OCI-M1 (cell line): ENCODE data around the gene BYSL.
"Not testable (repeated sequence)": the region's sequence is repeated elsewhere in the genome, so short reads cannot be mapped to it uniquely, and the experiment has no call there.

Experiments used
- DNase-seq: peaks from one replicate; lab custom pipeline; 2025; lab: John Stamatoyannopoulos, UW

BYSL gene

DNA sequence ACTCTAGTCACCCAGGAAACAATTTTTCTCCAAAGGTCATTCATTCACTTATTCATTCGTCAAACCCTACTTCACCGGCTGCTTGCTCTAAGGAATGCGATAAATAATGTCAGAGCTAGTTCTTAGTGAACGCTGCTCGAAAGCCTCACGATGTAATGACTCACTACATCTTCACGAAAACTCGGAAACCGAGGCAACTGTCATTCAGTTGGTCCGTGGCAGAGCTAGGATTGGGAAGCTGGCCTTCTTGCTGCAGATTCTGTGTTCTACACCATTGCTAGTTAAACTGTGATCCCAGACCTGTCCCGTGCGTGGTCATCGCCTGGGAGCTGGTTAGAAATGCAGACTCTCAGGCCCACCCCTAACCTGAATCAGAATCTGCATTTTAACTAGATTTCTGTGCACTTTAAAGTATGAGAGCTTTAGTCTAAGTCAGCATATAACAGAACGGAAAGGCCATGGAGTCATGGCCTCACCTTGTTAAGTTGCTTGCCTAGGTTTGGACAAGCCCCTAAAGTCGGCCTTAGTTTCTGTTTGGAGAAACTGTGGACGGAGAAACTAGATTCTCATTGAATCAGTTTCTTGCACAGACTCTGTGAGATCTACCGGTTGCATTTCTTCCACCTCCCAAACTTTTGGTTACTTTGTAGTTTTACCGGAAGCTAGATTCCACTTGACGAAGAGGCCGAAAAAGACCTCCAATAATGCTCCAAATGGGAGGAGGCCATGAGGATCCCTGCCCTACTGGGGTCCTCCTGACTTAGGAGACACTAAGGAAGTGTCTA, 21.0 kb downstream of the BYSL start:
- no peak for DNase-seq

GRCh38 chr6:41942882-41943281, 21.6 kb downstream of the BYSL start:
- DNase-seq: not testable (repeated sequence)

GRCh38 chr6:41943456-41943855, 22.2 kb downstream of the BYSL start:
- DNase-seq: no peak

- DNase-seq: no peak
Measured at GRCh38 chr6:41947581-41948220, 26.4 kb downstream of the BYSL start.

GRCh38 chr6:41954668-41955067, 33.4 kb downstream of the BYSL start:
- DNase-seq: no peak

DNA sequence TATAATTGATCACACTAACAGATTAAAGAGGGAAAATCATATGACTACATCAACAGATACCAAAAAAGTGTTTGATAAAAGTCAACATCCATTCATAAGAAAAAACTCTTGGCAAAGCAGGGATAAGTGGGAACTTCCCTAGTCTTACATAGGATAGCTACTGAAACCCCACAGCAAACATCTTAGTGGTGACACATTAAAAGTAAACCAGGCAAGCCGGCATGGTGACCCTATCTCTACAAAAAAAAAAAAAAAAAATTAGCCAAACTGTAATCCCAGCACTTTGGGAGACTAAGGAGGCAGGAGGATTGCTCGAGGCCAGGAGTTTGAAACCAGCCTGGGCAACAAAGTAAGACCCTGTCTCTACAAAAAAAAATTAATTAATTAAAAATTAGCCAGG, 34.1 kb downstream of the BYSL start:
- DNase-seq: no peak

GRCh38 chr6:41957117-41957516, 35.8 kb downstream of the BYSL start:
- DNase-seq: peak; percentile 61

DNA sequence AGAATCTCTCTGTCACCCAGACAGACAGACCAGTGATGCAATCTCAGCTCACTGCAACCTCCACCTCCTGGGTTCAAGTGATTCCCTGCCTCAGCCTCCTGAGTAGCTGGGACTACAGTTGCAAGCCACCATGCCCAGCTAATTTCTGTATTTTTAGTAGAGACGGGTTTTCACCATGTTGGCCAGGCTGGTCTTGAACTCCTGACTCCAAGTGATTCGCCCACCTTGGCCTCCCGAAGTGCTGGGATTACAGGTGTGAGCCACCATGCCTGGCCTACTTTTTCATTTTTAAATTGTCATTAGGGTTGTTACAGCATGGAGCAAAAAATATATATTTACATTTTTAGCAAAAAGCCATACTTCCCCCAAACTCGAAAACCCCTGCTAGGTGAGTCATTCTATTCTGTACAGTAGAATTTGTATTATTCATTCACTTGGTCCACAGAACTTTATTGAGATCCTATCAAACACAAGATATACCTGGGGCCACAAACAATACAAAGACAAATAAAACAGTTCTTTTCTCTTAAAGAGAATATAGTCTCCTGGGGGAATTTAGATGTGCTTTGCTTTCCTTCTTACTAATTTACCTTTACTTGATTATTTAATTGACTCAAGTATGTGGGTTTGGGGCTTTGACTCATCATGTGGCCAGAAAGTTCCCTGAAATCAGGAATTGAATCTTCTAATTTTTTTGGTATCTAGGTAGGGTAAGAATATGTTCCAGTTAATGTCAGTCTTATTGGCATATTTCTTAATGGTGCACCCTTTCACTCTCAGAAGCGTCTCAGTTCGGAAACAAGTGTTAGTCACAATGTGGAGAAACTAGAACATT, 36.9 kb downstream of the BYSL start:
- no peak for DNase-seq

DNA sequence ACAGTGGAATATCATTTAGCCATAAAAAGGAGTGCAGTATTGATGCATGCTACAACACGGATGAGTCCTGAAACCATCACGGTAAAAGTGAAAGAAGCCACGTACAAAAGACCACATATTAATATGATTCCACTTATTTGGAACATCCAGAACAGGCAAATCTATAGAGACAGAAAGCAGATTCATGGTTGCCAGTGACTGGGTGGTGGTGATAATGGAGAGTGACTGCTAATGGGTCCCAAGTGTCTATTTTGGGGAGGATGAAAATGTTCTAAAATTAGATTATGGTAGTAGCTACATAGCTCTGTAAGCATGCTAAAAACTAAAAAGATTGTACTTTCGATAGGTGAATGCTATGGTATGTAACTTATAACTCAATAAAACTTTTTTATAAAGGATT, 38.7 kb downstream of the BYSL start:
- no peak for DNase-seq

DNA sequence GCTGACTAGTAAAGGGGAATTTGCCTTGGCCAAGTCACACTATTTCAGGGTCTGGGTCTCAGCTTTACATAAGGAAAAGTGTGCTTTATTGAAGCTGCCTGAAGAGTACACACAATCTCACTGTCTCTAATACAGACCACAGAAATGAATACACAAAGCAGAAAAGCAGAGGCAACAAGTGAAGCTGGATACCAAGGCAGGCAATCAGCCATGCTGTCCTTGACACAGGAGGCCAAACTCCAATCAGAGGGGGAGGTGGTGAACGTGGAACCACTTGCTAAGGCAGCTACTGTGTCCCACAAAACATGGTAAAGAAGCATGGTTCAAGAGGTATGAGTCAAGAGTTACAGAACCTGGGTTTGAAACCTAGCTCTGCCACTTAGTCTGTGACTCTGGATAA, 42.1 kb downstream of the BYSL start:
- no peak for DNase-seq

- DNase-seq: peak; percentile 26
Measured at GRCh38 chr6:41964201-41964887, 43.0 kb downstream of the BYSL start.

GRCh38 chr6:41965429-41966213, 44.3 kb downstream of the BYSL start:
- no peak for DNase-seq

DNA sequence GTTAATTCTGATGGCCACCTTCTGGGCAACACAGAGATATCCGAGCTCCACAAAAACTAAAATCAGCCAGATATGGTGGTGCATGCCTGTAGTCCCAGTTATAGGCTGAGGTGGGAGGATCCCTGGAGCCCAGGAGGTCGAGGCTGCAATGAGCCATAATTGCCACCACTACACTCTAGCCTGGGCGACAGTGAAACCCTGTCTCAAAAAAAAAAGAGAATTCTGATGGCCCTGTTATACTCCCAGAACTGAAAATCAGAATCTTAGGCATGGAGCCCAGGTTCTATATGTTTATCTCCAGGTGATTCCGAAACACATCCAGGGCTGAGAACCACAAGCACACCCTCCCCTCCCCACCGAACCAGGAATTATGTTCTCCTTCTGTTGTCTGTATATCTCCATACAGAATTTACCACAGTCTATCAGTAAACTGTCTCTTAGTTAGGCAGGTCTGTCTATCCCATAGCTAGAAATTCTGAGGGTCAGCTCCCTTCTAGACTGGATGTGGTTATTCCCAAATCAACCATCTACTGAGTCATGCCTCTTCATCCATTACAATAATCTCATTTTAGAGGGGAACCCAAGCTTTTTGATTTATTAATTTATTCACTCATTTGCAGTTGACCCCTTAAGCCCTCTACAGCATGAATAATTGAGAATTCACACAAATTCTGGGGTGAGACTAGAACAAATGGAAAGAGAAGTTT, 45.1 kb downstream of the BYSL start:
- no peak for DNase-seq

- peak; percentile 47 for DNase-seq
Measured at GRCh38 chr6:41966961-41967311, 45.6 kb downstream of the BYSL start.

DNA sequence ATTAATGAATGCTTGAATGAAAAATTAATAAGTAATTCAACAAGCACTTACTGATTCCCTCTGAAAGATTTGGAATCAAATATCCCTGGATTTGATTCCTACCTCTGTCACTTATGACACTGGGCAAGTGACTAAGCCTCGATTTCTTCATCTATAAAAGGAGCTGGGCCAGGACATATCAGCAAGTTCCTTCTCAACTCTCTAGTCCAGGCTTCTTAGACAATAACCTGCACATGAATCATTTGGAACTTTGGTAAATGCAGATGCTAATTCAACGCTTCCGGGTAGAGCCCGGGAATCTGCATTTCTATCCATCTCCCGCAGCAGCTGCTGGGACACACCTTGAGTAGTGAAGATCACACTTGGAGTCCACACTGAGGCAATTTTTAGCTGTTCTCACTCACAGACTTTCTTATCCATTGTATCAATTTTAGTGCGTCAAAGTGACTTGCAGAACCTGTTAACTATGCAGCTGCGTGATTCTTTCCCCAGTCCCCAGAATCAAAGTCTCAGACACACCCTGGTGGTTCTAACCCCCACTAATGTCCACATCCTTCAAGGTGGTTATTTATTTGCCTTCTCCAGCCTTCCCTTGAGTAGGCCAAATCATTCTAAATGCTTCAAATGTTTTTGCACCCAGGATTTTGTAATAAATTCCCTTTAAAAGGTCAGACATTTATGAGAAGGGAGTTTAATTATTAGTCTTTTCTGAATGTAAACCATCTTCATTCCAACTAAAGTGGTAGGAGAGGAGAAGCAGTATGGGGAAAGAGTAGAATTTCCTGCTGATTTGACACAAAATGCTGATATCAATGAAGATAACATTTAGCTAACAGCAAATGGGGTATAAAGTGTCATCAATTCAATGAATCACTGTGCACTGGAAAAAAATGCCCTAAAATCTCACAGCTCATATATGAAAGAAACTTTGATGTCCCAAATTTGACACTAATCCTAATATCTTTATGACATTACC, 46.3 kb downstream of the BYSL start:
- peak; percentile 47 for DNase-seq

- DNase-seq: peak; percentile 70
Measured at GRCh38 chr6:41970436-41970846, 49.1 kb downstream of the BYSL start.

DNA sequence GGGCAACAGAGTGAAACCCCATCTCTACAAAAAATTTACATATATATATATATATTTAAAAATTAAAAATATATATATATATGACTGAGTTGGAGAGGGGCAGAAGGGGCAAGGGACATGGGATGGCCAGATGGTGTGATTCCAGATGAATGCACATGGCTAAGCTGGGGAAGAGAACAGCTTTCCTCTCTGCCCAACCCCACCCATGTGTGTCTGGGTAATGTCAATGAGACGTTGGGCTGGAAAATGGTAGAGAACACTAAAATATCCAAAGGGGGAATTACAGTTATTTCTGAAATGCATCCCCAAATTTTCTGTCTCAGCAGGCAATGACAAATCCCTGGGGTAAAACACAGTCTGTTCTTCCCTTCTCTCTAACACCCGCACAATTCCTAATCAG, 51.5 kb downstream of the BYSL start:
- no peak for DNase-seq

- no peak for DNase-seq
Measured at GRCh38 chr6:41974281-41974825, 53.1 kb downstream of the BYSL start.

DNA sequence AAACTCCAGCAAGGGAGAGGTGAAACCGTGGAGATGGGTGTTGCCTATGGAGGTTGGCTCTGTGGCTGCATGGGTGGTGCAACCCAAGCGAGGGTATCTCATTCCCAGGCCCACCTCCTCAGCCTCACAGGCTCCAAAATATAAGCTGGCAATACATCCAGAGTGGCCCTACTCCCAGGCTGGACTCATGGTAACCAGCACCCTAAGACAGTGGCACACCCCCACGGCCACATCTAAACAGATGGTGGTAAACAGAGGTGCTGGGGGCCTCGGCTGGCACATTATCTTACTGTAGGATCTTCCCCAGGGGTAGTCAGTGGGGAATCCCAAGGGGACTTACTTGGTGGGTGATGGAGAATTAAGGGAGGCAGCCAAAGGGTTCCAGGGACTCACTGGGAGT, 54.0 kb downstream of the BYSL start:
- DNase-seq: no peak
